GM19351 (cell line): Measurements from ENCODE around the gene SWI5.

ENCODE experiments used
- ATAC-seq: cut with Tn5 transposase; IDR thresholded peaks from one replicate; pipeline ENCODE4 v1.9.1; 2021; ENCODE audit warnings: mild to moderate bottlenecking, moderate library complexity; ENCODE audit not compliant: unreplicated experiment

The SWI5 gene

GRCh38 chr9:128314697-128315096, 38.6 kb downstream of the SWI5 start:
- no peak for ATAC-seq

- no peak for ATAC-seq
Observed at GRCh38 chr9:128316421-128316820, 40.3 kb downstream of the SWI5 start.

GRCh38 chr9:128317629-128318028, 41.6 kb downstream of the SWI5 start:
- ATAC-seq, result no peak

GRCh38 chr9:128321343-128321742, 45.3 kb downstream of the SWI5 start:
- ATAC-seq, result no peak

GRCh38 chr9:128321879-128322403, 45.9 kb downstream of the SWI5 start:
- peak; percentile 10 for ATAC-seq

- peak; percentile 84 for ATAC-seq
Observed at GRCh38 chr9:128322404-128323211, 46.5 kb downstream of the SWI5 start, which contains the start of the genes COQ4 and TRUB2. Gene COQ4 (plus strand): TSS chr9:128322839. CDS start chr9:128322859, 20 bp downstream. Gene TRUB2 (minus strand): TSS chr9:128322447. CDS start chr9:128322408, 39 bp downstream.

GRCh38 chr9:128323212-128323730, 47.2 kb downstream of the SWI5 start:
- ATAC-seq, result no peak

GRCh38 chr9:128323791-128324190, 47.7 kb downstream of the SWI5 start:
- ATAC-seq, result no peak

- ATAC-seq, result no peak
Observed at GRCh38 chr9:128324401-128324800, 48.3 kb downstream of the SWI5 start.

GRCh38 chr9:128325629-128326028, 49.6 kb downstream of the SWI5 start:
- ATAC-seq, result no peak

- no peak for ATAC-seq
Observed at GRCh38 chr9:128333451-128333869, 57.4 kb downstream of the SWI5 start.

- no peak for ATAC-seq
Observed at GRCh38 chr9:128335161-128335560, 59.1 kb downstream of the SWI5 start.

- no peak for ATAC-seq
Observed at GRCh38 chr9:128335914-128336313, 59.8 kb downstream of the SWI5 start.

- no peak for ATAC-seq
Observed at GRCh38 chr9:128337936-128338335, 61.9 kb downstream of the SWI5 start.
